Measurements from ENCODE around the gene CXCL5.

GRCh38 chr4:74045772-74046171 lies 47.3 kb upstream of the CXCL5 start:
- no peak for TF ChIP-seq EZH2 (IDR thresholded peaks at IDR 0.05)
- no peak for TF ChIP-seq POLR2AphosphoS5 (IDR thresholded peaks at IDR 0.05; ENCODE audit: borderline replicate concordance, low read depth, low read length)
- no peak for TF ChIP-seq FOXP2 (optimal IDR thresholded peaks at IDR 0.05; ENCODE audit: control extremely low read depth, extremely low read length, insufficient read depth)
